HG03159 (cell line): ENCODE data around the gene SRRT.
"Not testable (repeated sequence)": the region's sequence is repeated elsewhere in the genome, so short reads cannot be mapped to it uniquely, and the experiment has no call there.

Experiments
- ATAC-seq: cut with Tn5 transposase; IDR thresholded peaks from one replicate; pipeline ENCODE4 v1.9.1; 2021; ENCODE audit warnings: mild to moderate bottlenecking, moderate library complexity; ENCODE audit not compliant: unreplicated experiment

SRRT gene

GRCh38 chr7:100854899-100855298, 20.0 kb upstream of the SRRT start:
- not testable (repeated sequence) for ATAC-seq

DNA sequence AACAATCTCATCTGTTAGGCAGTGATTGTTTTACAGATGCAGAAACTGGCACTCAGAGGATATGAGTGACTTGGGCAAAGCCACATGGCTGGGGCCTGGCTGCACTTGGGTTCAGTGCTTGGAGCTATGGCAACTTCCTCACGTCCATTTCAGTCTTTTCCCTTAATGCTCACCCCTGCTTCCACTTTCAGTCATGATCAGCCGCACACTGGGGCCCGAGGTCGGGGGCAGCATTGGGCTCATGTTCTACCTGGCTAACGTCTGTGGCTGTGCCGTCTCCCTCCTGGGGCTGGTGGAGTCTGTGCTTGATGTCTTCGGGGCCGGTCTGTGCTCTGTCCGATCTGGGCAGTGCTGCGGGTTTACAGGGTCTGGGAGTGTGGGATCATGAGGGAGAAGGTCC, 19.4 kb upstream of the SRRT start:
- ATAC-seq: no peak

DNA sequence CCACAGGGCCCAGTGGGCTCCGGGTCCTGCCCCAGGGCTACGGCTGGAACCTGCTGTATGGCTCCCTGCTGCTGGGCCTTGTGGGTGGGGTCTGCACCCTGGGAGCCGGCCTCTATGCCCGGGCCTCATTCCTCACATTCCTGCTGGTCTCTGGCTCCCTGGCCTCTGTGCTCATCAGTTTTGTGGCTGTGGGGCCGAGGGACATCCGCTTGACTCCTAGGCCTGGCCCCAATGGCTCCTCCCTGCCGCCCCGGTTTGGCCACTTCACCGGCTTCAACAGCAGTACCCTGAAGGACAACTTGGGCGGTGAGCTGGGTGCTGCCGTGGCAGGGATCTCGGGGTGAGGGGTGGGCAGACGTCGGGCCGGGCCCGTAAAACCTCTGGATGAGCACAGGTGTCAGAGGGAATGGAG, 18.0 kb upstream of the SRRT start:
- ATAC-seq: no peak

GRCh38 chr7:100859856-100860255, 15.0 kb upstream of the SRRT start:
- ATAC-seq: no peak

- ATAC-seq: no peak
Observed at GRCh38 chr7:100860702-100861615, 13.9 kb upstream of the SRRT start.

DNA sequence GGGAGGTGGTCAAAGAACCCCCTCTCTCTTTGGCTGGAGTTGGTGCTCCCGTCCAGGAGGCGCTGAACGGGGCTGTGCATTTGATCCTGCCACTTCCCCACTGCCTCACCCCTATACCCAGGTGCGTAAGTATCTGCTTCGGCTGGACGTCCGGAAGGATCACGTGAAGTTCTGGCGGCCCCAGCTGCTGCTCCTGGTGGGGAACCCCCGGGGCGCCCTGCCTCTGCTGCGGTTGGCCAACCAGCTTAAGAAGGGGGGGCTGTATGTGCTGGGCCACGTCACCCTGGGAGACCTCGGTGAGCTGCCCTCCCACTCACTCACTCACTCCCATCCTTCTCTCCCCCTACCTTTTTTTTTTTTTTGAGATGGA, 13.3 kb upstream of the SRRT start:
- ATAC-seq: no peak

DNA sequence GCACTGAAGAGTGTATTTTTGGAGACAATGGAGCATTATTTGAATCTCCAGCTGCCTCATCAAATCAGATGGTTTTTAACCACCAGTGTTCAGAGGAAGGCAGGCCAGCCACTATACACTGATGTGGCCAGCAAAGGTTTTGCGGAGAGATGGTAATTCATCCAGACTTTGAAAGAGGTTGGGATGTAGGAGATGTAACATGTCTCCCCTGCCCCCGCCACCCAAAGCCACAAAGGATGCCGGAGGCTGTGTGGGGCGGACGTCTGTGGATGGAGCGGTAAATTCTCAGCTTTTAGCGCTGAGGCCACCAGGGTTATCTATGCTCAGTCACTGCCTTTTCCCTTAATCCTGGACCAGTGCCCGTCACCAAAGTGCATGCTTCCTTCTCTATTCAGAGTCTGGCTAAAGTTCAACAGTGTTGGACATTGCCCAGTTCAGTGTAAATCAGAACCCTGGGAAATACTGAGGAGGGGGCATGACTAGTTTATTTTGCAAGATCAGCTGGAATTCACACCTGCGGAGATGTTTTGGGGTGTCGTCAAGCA, 11.4 kb upstream of the SRRT start:
- no peak for ATAC-seq

DNA sequence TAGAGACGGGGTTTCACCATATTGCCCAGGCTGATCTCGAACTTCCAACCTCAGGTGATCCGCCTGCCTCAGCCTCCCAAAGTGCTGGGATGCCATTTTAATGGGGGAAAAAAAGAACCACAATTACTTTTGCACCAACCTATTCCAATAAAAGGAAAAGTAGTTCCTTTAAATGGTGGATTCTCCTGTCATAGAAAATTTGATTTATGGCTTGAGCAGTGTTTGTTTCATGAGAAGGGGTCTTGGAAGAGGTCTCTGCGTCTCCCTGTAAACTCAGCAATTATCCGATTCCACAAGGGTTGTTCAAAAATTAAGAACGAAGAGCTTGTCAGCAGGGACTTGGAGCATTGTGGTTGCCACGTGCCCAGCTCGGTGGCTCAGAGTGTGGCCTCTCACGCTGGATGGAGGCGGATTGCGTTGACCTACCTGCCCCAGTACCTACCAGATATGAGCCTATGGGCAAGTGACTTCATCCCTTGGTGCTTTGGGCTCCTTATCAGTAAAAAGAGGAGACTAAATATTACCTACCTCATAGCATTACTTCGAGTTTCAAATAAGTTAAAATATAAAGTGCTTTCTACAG, 10.5 kb upstream of the SRRT start:
- no peak for ATAC-seq

- no peak for ATAC-seq
Observed at GRCh38 chr7:100865372-100865911, 9.5 kb upstream of the SRRT start.

GRCh38 chr7:100865938-100866728, 8.8 kb upstream of the SRRT start:
- ATAC-seq: no peak

DNA sequence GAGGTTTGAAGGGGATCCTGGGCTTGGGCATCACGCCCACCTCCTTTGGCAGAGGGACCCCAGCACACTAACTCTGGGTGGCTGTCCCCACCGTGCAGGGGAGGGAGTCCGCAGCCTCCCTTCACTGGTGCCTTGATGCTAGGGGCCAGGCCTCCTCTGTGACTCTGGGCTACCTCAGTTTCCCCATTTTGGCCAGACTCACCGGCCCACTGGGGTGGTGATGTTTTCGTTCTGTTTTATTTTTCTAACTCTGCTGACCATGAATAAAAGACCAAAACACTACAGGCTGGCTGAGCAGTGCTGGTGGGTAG, 8.2 kb upstream of the SRRT start:
- ATAC-seq: no peak

DNA sequence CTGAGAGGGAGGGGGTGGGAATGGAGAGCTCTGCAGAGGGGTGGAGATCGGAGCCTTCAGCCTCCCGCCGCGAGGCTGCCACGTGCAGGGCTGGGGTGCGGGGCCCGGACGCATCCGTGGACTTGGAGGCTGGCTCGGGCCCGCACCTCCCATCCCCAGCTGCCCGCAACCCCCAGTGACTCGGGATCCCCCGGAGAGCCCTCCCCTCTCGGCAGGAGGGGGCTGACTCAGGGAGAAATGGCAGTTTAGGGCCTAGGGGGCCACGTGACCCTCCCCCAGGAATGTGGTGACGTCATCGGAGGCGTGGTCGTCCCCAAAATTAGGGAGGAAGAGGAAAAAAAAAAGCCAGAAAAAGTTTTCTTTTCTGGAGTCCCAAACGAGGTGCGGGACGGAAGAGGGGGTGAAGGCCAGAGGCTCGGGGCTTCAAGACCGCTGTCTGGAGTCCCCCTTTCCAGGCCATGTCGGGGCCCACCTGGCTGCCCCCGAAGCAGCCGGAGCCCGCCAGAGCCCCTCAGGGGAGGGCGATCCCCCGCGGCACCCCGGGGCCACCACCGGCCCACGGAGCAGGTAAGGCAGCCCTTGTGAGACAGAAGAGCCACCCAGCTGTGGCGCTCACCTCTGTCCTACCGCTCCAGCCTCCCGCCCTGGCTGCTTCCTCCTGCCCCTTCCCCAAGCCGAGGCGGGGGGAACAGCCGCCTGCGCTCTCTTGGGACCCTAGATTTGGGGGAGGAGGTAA, 7.7 kb upstream of the SRRT start, which contains the start of gene TRIP6:
Gene TRIP6, plus strand, starts transcription at position 348 of the 736 bp plus-strand sequence. Its CDS starts 111 bp downstream, at position 459.
- ATAC-seq: peak; percentile 42

GRCh38 chr7:100867776-100868485, 7.0 kb upstream of the SRRT start:
- ATAC-seq: peak; percentile 16

DNA sequence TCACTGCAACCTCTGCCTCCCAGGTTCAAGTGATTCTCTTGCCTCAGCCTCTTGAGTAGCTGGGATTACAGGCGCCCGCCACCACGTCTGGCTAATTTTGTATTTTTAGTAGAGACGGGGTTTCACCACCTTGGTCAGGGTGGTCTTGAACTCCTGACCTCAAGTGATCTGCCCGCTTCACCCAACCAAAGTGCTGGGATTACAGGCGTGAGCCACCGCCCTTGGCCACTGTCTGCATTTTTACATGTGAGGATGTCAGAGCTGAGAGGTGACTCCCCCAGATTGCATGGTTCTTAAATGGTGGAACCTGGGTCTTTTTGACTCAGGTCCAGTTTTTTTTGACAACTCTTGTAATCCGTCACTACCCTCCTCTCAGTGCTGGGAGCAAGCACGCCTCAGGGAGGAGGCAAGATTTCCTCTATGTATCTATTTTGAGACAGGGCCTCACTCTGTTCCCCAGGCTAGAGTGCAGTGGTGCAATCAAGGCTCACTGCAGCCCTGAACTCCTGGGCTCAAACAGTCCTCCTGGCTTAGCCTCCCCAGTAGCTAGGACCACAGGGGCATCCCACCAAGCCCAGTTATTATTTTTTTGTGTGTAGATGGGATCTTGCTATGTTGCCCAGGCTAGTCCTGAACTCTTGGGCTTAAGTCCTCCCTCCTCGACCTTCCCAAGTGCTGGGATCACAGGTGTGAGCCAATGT, 1.2 kb upstream of the SRRT start:
- ATAC-seq: no peak

DNA sequence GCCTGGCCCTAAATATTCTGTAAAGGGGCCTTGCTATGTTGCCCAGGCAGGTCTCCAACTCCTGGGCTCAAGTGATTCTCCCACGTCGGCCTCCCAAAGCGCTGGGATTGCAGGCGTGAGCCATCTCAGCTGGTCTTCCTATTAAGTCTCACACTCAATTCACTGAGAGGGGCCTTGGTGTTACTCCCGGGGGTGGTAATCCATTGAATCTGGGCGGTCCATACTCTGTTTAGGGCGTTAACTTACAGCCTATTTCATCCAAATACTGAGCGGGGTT, 665 bp upstream of the SRRT start:
- no peak for ATAC-seq

- ATAC-seq: peak; percentile 22
Observed at GRCh38 chr7:100875356-100875751, 451 bp downstream of the SRRT start.

DNA sequence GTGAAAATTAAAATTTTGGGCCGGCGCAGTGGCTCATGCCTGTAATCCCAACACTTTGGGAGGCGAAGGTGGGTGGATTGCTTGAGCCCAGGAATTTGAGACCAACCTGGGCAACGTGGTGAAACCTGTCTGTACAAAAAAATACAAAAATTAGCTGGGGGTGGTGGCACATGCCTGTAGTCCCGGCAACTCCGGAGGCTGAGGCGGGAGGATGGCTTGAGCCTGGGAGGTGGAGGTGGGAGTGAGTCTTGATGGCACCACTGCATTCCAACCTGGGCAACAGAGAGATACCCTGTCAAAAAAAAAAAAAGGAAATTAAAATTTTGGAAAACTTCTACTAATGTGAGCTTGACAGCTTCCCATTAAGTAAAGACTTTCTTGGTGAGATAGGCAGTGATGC, 3.1 kb downstream of the SRRT start:
- no peak for ATAC-seq

- ATAC-seq: no peak
Observed at GRCh38 chr7:100878685-100879084, 3.8 kb downstream of the SRRT start.

DNA sequence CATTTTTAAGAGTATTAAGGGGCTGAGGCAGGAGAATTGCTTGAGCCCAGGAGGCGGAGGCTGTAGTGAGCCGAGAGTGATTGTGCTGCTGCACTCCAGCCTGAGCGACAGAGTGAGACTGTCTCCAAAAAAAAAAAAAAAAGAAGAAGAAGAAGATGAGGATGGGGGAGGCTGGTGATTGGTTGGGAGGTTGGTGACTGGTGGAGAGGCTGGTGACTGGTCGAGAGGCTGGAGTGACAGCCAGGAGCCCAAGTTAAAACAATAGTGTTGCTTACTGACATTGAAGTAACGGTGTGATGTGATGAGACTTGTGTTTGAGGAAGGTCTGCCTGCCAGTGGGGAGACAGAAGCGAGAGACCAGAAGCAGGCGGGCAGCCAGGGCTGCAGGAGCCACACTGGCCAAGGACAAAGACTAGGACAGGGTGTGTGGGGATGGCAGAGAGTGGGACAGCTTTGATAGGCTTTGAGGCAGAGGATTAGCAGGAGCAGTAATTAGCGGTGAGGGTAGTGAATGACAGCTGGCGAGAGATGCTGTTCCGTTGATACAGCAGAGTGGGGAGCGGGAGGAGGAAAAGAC, 4.9 kb downstream of the SRRT start:
- ATAC-seq: no peak
